ENCODE results near the gene RASGRP3. TPM values are rescaled to one million over a fixed set of nuclear protein-coding genes. Genes with fewer than 3 reads are reported as not detected.

The RASGRP3 gene
- total and polyA plus RNA-seq, 9 of the 15 experiments (the other 6 are each of a cell fraction or from before 2014, with no cell fraction given), result 0.18 to 1.7 (median 1.2) TPM

- TF ChIP-seq MAX (CRISPR knock-in tag; IDR thresholded peaks at IDR 0.05) (peak; percentile 71; the same call in 1 of the 2 replicates), PML (IDR thresholded peaks at IDR 0.05; ENCODE audit: low read length) (peak; percentile 45; the same call in 1 of the 2 replicates), GTF2E2 (tag; IDR thresholded peaks at IDR 0.05) (peak; percentile 76; the same call in 1 of the 2 replicates), ESRRA (IDR thresholded peaks at IDR 0.05; ENCODE audit: borderline replicate concordance, low read depth) (no peak), LEF1 (IDR thresholded peaks at IDR 0.05) (peak; percentile 34; the same call in 1 of the 2 replicates), RNF2 (IDR thresholded peaks at IDR 0.05) (peak; percentile 70), ZNF174 (CRISPR knock-in tag; IDR thresholded peaks at IDR 0.05) (no peak), CREBBP (IDR thresholded peaks at IDR 0.05; ENCODE audit: low read depth, low read length) (no peak), ZNF511 (CRISPR knock-in tag; IDR thresholded peaks at IDR 0.05) (peak; percentile 20; the same call in 1 of the 2 replicates), SREBF1 (IDR thresholded peaks at IDR 0.05; ENCODE audit: borderline replicate concordance, low read depth, low read length) (no peak), MYC (IDR thresholded peaks at IDR 0.05; ENCODE audit: low read depth, low read length) (peak; percentile 61; the same call in 1 of the 2 replicates), MYC (CRISPR knock-in tag; IDR thresholded peaks at IDR 0.05; ENCODE audit: borderline replicate concordance, low read depth) (no peak), HDAC1 (IDR thresholded peaks at IDR 0.05) (peak in 1 of 2 experiments; percentile 17; a peak in 1 of 4 replicates), ETV1 (tag; conservative IDR thresholded peaks at IDR 0.05; ENCODE audit: low read depth) (peak; percentile 41; the same call in 1 of the 2 replicates), FOSL1 (tag; conservative IDR thresholded peaks at IDR 0.05) (peak; percentile 86), ATF7 (IDR thresholded peaks at IDR 0.05) (peak; percentile 96), CBX3 (IDR thresholded peaks at IDR 0.05; ENCODE audit: borderline replicate concordance in 1 of 2, low read length in 2 of 2) (peak in 1 of 2 experiments; percentile 18; a peak in 1 of 3 replicates), HNRNPL (IDR thresholded peaks at IDR 0.05; ENCODE audit: low read depth, low read length) (no peak), RB1 (IDR thresholded peaks at IDR 0.05; ENCODE audit: low read depth) (no peak), HIVEP1 (CRISPR knock-in tag; IDR thresholded peaks at IDR 0.05) (no peak), KDM4B (IDR thresholded peaks at IDR 0.05; ENCODE audit: borderline replicate concordance in 2 of 2, low read depth in 1 of 2) (no peak), ATF4 (CRISPR knock-in tag; IDR thresholded peaks at IDR 0.05) (peak; percentile 89)
- TF ChIP-seq, protein P1, sequence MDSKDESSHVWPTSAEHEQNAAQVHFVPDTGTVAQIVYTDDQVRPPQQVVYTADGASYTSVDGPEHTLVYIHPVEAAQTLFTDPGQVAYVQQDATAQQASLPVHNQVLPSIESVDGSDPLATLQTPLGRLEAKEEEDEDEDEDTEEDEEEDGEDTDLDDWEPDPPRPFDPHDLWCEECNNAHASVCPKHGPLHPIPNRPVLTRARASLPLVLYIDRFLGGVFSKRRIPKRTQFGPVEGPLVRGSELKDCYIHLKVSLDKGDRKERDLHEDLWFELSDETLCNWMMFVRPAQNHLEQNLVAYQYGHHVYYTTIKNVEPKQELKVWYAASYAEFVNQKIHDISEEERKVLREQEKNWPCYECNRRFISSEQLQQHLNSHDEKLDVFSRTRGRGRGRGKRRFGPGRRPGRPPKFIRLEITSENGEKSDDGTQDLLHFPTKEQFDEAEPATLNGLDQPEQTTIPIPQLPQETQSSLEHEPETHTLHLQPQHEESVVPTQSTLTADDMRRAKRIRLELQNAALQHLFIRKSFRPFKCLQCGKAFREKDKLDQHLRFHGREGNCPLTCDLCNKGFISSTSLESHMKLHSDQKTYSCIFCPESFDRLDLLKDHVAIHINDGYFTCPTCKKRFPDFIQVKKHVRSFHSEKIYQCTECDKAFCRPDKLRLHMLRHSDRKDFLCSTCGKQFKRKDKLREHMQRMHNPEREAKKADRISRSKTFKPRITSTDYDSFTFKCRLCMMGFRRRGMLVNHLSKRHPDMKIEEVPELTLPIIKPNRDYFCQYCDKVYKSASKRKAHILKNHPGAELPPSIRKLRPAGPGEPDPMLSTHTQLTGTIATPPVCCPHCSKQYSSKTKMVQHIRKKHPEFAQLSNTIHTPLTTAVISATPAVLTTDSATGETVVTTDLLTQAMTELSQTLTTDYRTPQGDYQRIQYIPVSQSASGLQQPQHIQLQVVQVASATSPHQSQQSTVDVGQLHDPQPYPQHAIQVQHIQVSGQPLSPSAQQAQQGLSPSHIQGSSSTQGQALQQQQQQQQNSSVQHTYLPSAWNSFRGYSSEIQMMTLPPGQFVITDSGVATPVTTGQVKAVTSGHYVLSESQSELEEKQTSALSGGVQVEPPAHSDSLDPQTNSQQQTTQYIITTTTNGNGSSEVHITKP (IDR thresholded peaks at IDR 0.05; ENCODE audit: partially characterized antibody), result no peak
Observed at GRCh38 chr2:33477473-33478468, 1.3 kb downstream of the RASGRP3 start (continued).

All from K562 (cell line).